Measurements from ENCODE around the gene DMRT1. TPM values are rescaled to one million over a fixed set of nuclear protein-coding genes. Genes with fewer than 3 reads are reported as not detected.

DMRT1 gene
- total RNA-seq (2022; extraction: Qiagen RNA extraction), result 0.04 to 0.11 TPM (median 0.08 TPM) in 4 of 5 replicates, not detected in the other

DNA sequence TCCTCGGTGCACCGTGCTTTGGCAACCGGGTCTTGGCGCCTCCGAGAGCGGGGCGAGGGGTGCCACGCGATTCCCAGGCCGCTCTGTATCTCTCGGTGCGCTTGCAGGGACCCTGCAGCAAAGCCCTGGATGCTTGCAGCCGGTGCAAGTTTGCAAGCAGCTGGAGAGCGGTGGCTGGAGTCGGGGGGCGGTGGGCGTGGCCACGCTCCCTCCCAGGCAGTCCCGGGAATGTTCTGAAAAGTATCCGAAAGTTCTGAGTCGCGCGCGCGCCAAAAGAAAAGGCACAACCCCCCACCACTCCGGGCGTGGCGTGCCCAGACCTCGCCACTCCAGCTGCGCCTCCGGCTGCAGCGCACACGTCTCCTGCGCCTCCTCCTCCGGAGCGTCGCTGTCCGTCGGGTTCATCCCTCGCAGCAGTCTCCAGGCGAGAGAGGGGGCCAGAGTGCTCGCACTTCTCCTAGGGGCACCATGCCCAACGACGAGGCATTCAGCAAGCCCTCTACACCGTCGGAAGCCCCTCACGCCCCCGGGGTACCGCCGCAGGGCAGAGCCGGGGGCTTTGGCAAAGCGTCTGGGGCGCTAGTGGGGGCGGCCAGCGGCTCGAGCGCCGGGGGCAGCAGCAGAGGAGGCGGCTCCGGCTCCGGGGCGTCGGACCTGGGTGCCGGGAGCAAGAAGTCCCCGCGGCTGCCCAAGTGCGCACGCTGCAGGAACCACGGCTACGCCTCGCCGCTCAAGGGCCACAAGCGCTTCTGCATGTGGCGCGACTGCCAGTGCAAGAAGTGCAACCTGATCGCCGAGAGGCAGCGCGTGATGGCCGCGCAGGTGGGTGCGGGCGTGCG, at the start of gene DMRT1:
Gene DMRT1 (plus strand): TSS at position 327 of the 839 bp plus-strand sequence. CDS start 142 bp downstream, at position 469.

DNA sequence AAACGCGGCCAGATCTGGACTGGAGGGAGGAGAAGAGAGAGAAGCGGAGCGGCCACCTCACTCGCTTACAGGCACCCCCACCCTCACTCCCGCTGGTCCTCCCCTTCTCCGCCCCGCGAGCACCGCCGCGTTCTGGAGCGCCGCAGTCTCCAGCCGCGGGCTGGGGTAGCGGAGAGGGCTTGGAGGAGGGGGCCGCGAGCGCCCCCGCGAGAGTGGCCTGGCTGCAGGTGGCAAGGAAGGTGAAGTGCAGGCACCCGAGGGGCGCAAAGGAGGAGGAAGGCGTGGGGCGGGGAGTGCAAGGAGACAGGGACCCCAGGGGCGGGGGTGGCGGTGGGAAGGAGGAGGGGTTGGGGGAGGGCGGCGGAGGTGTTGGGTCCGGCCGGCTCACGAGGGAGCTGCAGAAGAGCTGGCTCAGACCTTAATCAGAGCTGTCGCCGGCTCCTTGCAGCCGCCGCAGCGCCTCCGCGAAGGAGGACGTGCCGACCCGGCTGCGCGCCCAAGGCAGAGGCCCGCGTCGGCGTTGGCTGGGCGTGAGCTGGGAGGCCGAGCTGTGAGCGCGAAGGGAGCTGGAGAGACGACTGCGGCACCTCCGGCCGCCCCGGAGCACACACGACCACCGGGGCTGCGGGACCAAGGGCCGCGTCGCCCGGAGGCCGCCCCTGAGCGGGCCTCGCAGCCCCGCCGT, 134.9 kb downstream of the DMRT1 start, which contains the start of gene DMRT3:
Gene DMRT3 (plus strand): TSS at position 398 of the 685 bp plus-strand sequence. CDS start 347 bp downstream, outside the sequence.

Other genes starting within 250 kb of the DMRT1 start
- gene DMRT3, start 135.0 kb downstream of the DMRT1 start, total RNA-seq (2022; extraction: Qiagen RNA extraction), result not detected in 5 replicates
- 0.05 to 0.12 TPM (median 0.06 TPM) in 3 of 5 replicates, not detected in the others for gene DMRT2, start 208.7 kb downstream of the DMRT1 start, total RNA-seq (2022; extraction: Qiagen RNA extraction)

Data from A549 treated with dexamethasone at 1 μM for 4 hours (cell line).